DOHH2 (cell line): ENCODE data around the gene PRDM15.

Source experiments
- H3F3A ChIP-seq: fragments of 200-600 bp; sonication (generic), shearing (Covaris generic); 2 replicates; pipeline ENCODE4 v1.6.0; 2016; ENCODE audit warnings: antibody characterized with exemption, mild to moderate bottlenecking; ENCODE audit not compliant: control insufficient read depth, insufficient read depth
- H3K27ac ChIP-seq: fragments of 200-600 bp; sonication (generic); 2 replicates; pipeline ENCODE4 v1.5.1; 2014; ENCODE audit warnings: low read depth, mild to moderate bottlenecking, low read length, moderate library complexity
- H3K27me3 ChIP-seq: fragments of 200-600 bp; sonication (generic); 2 replicates; pipeline ENCODE4 v1.6.1; 2014; ENCODE audit warnings: mild to moderate bottlenecking, low read length, mixed read lengths; ENCODE audit not compliant: control insufficient read depth
- H3K36me3 ChIP-seq: fragments of 200-600 bp; sonication (generic); 2 replicates; pipeline ENCODE4 v1.6.1; 2014; ENCODE audit warnings: mild to moderate bottlenecking, low read length, moderate library complexity, mixed read lengths; ENCODE audit not compliant: control insufficient read depth
- H3K4me1 ChIP-seq: fragments of 200-600 bp; sonication (generic); 2 replicates; pipeline ENCODE4 v1.6.1; 2014; ENCODE audit warnings: mild to moderate bottlenecking, low read length, mixed read lengths; ENCODE audit not compliant: control insufficient read depth
- H3K4me2 ChIP-seq: fragments of 200-600 bp; sonication (generic); 2 replicates; pipeline ENCODE4 v1.6.0; 2014; ENCODE audit warnings: mild to moderate bottlenecking, low read length, moderate library complexity
- H3K4me3 ChIP-seq: fragments of 200-600 bp; sonication (generic); 2 replicates; pipeline ENCODE4 v1.5.1; 2014; ENCODE audit warnings: mild to moderate bottlenecking, low read length, mixed read lengths
- H3K79me2 ChIP-seq: fragments of 200-600 bp; sonication (generic); 2 replicates; pipeline ENCODE4 v1.6.1; 2014; ENCODE audit warnings: mild to moderate bottlenecking, low read length, mixed read lengths; ENCODE audit not compliant: control insufficient read depth
- H3K9me2 ChIP-seq: fragments of 200-600 bp; sonication (generic); replicated peaks from 2 replicates; pipeline ENCODE4 v1.6.1; 2014; ENCODE audit warnings: mild to moderate bottlenecking, low read length, mixed read lengths; ENCODE audit not compliant: control insufficient read depth
- H3K9me3 ChIP-seq: fragments of 200-600 bp; sonication (generic); 2 replicates; pipeline ENCODE4 v1.6.1; 2014; ENCODE audit warnings: antibody characterized with exemption, low read length, mixed read lengths; ENCODE audit not compliant: control insufficient read depth, insufficient read depth
- H4K20me1 ChIP-seq: fragments of 200-600 bp; sonication (generic); 2 replicates; pipeline ENCODE4 v1.6.0; 2014; ENCODE audit warnings: low read depth, mild to moderate bottlenecking, antibody characterized with exemption, low read length, moderate library complexity; ENCODE audit not compliant: control insufficient read depth, insufficient read depth
- EZH2phosphoT487 ChIP-seq: fragments of 200-600 bp; sonication (generic); IDR thresholded peaks from 2 replicates; pipeline ENCODE4 v1.6.1; 2017; ENCODE audit warnings: borderline replicate concordance, mild to moderate bottlenecking, antibody characterized with exemption, low read length, moderate library complexity, mixed read lengths
- TF ChIP-seq, protein P1 (sequence below): fragments of 200-600 bp; sonication (generic); IDR thresholded peaks from one replicate; pipeline ENCODE4 v1.5.1; 2014; ENCODE audit warnings: antibody characterized with exemption, mild to moderate bottlenecking, low read depth, low read length; ENCODE audit not compliant: poor library complexity, severe bottlenecking

The PRDM15 gene

GRCh38 chr21:41848533-41848932 is 30.6 kb downstream of the PRDM15 start:
- no peaks in the 10 kb centered on the region for H3K9me2 ChIP-seq
- no peak overlapping the region for H3K4me2 ChIP-seq
- H4K20me1 ChIP-seq: no peaks in the 10 kb centered on the region
- peaks cover 25% of the 10 kb centered on the region for H3K4me1 ChIP-seq
- peaks cover 84% of the 10 kb centered on the region for H3K36me3 ChIP-seq
- no peaks in the 10 kb centered on the region for H3K27me3 ChIP-seq
- TF ChIP-seq EZH2phosphoT487: no peak
- TF ChIP-seq, protein P1, sequence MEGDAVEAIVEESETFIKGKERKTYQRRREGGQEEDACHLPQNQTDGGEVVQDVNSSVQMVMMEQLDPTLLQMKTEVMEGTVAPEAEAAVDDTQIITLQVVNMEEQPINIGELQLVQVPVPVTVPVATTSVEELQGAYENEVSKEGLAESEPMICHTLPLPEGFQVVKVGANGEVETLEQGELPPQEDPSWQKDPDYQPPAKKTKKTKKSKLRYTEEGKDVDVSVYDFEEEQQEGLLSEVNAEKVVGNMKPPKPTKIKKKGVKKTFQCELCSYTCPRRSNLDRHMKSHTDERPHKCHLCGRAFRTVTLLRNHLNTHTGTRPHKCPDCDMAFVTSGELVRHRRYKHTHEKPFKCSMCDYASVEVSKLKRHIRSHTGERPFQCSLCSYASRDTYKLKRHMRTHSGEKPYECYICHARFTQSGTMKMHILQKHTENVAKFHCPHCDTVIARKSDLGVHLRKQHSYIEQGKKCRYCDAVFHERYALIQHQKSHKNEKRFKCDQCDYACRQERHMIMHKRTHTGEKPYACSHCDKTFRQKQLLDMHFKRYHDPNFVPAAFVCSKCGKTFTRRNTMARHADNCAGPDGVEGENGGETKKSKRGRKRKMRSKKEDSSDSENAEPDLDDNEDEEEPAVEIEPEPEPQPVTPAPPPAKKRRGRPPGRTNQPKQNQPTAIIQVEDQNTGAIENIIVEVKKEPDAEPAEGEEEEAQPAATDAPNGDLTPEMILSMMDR: no peak
- peaks cover 6% of the 10 kb centered on the region; the same call in 1 of the 2 replicates for H3K79me2 ChIP-seq
- no peaks in the 10 kb centered on the region for H3K9me3 ChIP-seq
- no peak overlapping the region for H3K4me3 ChIP-seq
- peaks cover 4% of the 10 kb centered on the region; the same call in 1 of the 2 replicates for H3F3A ChIP-seq
- H3K27ac ChIP-seq: no peak overlapping the region

DNA sequence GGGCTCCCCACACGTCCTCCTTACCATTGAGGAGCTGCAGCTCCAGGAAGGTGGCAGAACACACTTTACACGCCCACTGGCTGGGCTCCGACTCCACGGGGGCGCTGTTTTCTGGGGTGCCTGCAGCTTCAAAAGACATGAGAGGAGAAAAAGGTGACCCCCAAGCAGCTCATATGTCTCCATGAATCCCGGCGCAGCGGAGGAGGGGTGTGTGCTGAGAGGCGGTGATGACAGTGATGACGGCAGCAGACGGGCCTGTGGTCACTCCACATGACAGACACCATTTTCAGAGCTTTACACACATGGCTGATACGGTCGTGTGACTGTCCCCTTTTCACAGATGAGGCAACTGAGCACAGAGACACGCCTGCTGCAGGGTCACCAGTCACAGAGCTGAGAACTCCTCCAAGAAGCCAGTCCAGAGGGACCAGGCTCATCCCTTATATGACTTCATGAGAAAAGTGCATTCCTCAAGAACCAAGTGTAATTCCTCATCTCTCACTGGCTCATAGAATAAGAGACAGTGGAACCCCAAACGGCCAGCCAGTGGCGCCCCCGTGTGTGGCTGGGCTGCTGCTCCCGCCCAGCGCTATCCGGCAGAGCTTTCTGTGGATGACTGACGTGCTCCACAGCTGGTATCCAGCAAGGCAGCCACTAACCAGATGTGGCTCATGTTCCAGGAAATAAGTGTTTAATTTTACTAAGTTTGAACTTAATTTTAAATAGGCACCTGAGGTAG is 31.9 kb downstream of the PRDM15 start:
- Histone ChIP-seq H4K20me1 (no peaks in the 10 kb centered on the region), H3K79me2 (peaks cover 2% of the 10 kb centered on the region; the same call in 1 of the 2 replicates), H3K4me3 (no peak overlapping the region), H3K36me3 (peaks cover 76% of the 10 kb centered on the region), H3K9me2 (no peaks in the 10 kb centered on the region), H3K27me3 (no peaks in the 10 kb centered on the region), H3K9me3 (no peaks in the 10 kb centered on the region), H3K4me1 (peaks cover 29% of the 10 kb centered on the region), H3F3A (peaks cover 4% of the 10 kb centered on the region; the same call in 1 of the 2 replicates), H3K27ac (no peak overlapping the region), H3K4me2 (no peak overlapping the region)
- TF ChIP-seq, protein P1: no peak
- TF ChIP-seq EZH2phosphoT487: no peak

- no peaks in the 10 kb centered on the region for H3K9me2 ChIP-seq
- H3K36me3 ChIP-seq: peaks cover 72% of the 10 kb centered on the region
- H3K4me1 ChIP-seq: peaks cover 36% of the 10 kb centered on the region
- H3K4me2 ChIP-seq: no peak overlapping the region
- H3K27me3 ChIP-seq: no peaks in the 10 kb centered on the region
- peaks cover 2% of the 10 kb centered on the region; the same call in 1 of the 2 replicates for H3K79me2 ChIP-seq
- H3K9me3 ChIP-seq: no peaks in the 10 kb centered on the region
- H3K27ac ChIP-seq: no peak overlapping the region
- H3K4me3 ChIP-seq: no peak overlapping the region
- H3F3A ChIP-seq: peaks cover 10% of the 10 kb centered on the region
- H4K20me1 ChIP-seq: no peaks in the 10 kb centered on the region
- TF ChIP-seq, protein P1: no peak
- TF ChIP-seq EZH2phosphoT487: no peak
Measured at GRCh38 chr21:41846536-41846935, 32.6 kb downstream of the PRDM15 start.
